ENCODE measurements around the gene CRTC1. TPM values are rescaled to one million over a fixed set of nuclear protein-coding genes. Genes with fewer than 3 reads are reported as not detected.

CRTC1 gene
- total and polyA plus RNA-seq, 3 donors from 2014 or later, result 15.6 to 32.1 (median 28.1) TPM

DNA sequence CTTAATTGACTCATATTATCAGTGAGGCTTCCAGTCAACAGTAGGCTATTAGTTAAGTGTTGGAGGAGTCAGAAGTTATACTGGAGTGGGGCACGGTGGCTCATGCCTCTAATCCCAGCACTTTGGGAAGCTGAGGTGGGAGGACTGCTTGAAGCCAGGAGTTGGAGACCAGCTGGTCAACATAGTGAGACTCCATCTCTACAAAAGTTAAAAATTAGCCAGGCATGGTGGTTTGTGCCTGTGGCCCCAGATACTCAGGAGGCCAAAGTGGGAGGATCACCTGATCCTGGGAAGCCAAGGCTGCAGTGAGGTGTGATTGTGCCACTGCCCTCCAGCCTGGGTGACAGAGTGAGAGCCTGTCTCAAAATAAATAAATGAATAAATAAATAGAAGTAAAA, 54.5 kb downstream of the CRTC1 start:
- TF ChIP-seq POLR2A (IDR thresholded peaks at IDR 0.05), result no peak
- TF ChIP-seq, protein P1, sequence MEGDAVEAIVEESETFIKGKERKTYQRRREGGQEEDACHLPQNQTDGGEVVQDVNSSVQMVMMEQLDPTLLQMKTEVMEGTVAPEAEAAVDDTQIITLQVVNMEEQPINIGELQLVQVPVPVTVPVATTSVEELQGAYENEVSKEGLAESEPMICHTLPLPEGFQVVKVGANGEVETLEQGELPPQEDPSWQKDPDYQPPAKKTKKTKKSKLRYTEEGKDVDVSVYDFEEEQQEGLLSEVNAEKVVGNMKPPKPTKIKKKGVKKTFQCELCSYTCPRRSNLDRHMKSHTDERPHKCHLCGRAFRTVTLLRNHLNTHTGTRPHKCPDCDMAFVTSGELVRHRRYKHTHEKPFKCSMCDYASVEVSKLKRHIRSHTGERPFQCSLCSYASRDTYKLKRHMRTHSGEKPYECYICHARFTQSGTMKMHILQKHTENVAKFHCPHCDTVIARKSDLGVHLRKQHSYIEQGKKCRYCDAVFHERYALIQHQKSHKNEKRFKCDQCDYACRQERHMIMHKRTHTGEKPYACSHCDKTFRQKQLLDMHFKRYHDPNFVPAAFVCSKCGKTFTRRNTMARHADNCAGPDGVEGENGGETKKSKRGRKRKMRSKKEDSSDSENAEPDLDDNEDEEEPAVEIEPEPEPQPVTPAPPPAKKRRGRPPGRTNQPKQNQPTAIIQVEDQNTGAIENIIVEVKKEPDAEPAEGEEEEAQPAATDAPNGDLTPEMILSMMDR (IDR thresholded peaks at IDR 0.05), result no peak
- intact Hi-C loops (cut with DNase I; ENCODE audit: low total_unique reads), result no loop called here
- H3K9me3 ChIP-seq, result no peaks in the 10 kb centered on the region
- peak overlapping the region in 1 of 2 donors; percentile 41 for H3K27ac ChIP-seq
- H3K36me3 ChIP-seq (ENCODE audit: low read depth, missing control alignments), result no peaks in the 10 kb centered on the region
- WGBS, 2 donors, result 70 to 83% methylated on average over 1 of the region's 1 CpG
- peaks cover 43% of the 10 kb centered on the region for H3K4me1 ChIP-seq
- H3K4me3 ChIP-seq, result no peak overlapping the region
- DNase-seq, result no peak
- no peaks in the 10 kb centered on the region for H3K27me3 ChIP-seq

DNA sequence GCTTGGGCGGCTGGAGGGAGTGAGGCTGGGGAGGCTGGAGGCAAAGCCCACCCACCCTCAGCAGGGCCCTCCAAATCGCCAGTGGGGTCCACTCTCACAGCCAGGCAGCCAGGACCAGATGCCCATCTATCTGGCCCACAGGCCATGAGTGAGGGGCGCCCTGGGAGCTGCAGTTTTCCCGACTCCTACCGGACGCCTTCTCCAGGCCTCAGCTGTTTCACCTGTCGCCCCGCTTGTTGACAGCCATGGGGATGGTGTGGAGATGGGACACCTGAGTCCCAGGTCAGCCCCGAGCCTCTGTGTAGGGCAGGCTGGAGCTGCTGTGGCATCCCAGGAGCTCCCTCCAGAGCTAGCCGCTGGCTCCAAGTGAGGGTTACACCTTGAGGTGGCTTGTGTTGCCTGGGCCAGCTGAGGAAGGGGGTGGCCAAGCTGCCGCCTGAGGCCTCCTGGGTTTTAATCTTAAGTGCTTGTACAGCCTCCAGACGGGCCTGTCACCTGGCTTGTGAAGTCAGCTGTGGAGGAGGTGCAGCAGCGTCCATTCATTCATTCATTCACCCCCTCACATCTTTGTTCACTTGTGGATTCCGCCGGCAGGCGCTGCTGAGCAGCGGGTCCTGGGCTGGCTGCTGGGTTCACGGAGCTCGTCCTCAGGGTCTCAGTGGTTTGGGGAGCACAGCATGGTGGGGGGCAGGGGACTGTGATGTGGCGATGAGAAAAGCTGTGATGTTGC, 55.6 kb downstream of the CRTC1 start:
- no peaks in the 10 kb centered on the region for H3K27me3 ChIP-seq
- TF ChIP-seq, protein P1 (IDR thresholded peaks at IDR 0.05), result no peak
- no peak for TF ChIP-seq POLR2A (IDR thresholded peaks at IDR 0.05)
- H3K9me3 ChIP-seq, result no peaks in the 10 kb centered on the region
- no peak overlapping the region for H3K27ac ChIP-seq
- H3K4me3 ChIP-seq, result no peak overlapping the region
- 92 to 98% methylated on average over 18 to 20 of the region's 20 CpGs for WGBS, 2 donors
- intact Hi-C loops (cut with DNase I; ENCODE audit: low total_unique reads), result no loop called here
- no peaks in the 10 kb centered on the region for H3K36me3 ChIP-seq (ENCODE audit: low read depth, missing control alignments)
- no peak for DNase-seq
- H3K4me1 ChIP-seq, result peaks cover 45% of the 10 kb centered on the region

DNA sequence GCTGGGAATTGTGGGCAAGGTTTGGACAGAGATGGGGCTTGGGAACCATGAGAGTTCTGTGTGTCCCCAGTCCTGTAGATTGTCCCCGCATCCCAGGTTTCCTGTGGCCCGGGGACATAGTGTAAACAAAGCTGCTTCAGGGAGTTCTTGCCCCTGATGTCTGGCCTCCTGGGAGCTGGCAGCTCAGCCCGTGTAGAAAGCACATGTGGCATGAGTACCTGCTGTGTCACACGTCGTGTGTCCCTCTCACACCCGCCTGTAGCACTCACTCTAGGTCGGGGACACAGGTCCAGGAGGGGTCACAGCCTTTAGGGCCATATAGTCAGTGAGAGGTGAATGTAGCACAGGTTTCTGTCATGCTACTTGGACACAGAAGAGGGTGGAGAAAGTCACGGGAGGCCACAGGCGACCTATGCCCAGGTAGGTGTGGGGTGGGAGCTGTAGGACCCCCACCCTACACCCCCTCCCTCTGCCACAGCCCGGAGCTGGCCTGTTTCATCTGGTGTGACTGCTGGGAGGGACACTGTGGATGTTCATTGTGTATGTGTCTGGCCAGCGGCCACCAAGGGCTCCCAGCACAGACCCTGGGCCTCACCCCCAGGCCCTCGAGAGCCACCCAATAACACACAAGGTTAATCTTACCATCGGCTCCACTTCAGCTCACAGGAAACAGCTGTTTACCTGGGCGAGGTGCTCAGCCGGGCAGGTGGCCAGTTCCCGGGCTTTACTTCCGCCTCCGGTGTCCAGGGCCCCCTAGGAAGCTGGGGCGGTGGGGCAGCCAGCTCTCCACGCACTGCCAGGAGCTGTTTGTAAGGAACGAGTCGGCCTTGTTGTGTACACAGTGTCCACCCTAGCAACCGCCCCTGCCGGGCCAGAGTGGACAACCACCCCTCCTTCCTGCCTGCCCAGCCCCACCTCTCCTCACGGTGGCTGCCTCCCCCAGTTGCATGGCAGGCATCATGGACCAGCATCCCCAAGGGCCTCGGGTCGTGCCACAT, 57.9 kb downstream of the CRTC1 start:
- Histone ChIP-seq H3K4me3 (no peak overlapping the region), H3K27me3 (no peaks in the 10 kb centered on the region), H3K4me1 (peaks cover 50% of the 10 kb centered on the region), H3K27ac (peak overlapping the region; percentile 13 to 16), H3K9me3 (no peaks in the 10 kb centered on the region), H3K36me3 (ENCODE audit: low read depth, missing control alignments) (no peaks in the 10 kb centered on the region)
- intact Hi-C loops (cut with DNase I; ENCODE audit: low total_unique reads), result no loop called here
- no peak for TF ChIP-seq POLR2A (IDR thresholded peaks at IDR 0.05)
- TF ChIP-seq, protein P1 (IDR thresholded peaks at IDR 0.05), result no peak
- DNase-seq, result peak; percentile 46
- 55 to 62% methylated on average over 22 to 27 of the region's 27 CpGs for WGBS, 2 donors

DNA sequence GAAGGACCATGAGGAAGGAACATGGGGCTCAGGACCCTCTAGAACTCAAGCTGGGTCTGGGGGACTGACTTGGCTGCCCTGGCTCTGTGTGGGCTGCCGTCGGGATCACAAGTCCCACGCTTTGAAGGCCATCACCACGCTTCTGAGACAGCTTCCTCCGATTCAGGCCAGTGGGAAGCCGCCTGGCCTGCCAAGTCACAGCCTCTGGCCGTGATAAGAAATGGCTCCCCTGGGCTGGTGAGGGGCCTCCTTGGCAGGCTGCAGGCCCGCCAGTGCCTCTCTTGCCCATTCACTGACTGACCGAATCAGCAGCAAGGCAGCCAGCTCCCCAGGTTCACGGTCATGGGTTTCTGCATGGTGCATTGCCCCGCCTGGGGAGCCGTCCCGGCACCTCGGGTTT, 58.8 kb downstream of the CRTC1 start:
- H3K36me3 ChIP-seq (ENCODE audit: low read depth, missing control alignments), result no peaks in the 10 kb centered on the region
- H3K9me3 ChIP-seq, result no peaks in the 10 kb centered on the region
- peak; percentile 30 for DNase-seq
- H3K27ac ChIP-seq, result no peak overlapping the region
- intact Hi-C loops (cut with DNase I; ENCODE audit: low total_unique reads), result no loop called here
- H3K4me1 ChIP-seq, result peaks cover 43% of the 10 kb centered on the region
- WGBS, 2 donors, result 63 to 75% methylated on average over 4 to 14 of the region's 14 CpGs
- H3K4me3 ChIP-seq, result no peak overlapping the region
- no peaks in the 10 kb centered on the region for H3K27me3 ChIP-seq
- TF ChIP-seq POLR2A (IDR thresholded peaks at IDR 0.05), result no peak
- TF ChIP-seq, protein P1 (IDR thresholded peaks at IDR 0.05), result no peak
